ENCODE data around the gene NRG3. TPM values are rescaled to one million over a fixed set of nuclear protein-coding genes. Genes with fewer than 3 reads are reported as not detected.

The NRG3 gene
- polyA plus RNA-seq, 2 donors = 0.01 to 0.04 TPM

GRCh38 chr10:82924711-82925110 lies 1049.7 kb downstream of the NRG3 start:
- WGBS, 2 donors = 77 to 93% methylated on average over 1 of the region's 1 CpG
- H3K36me3 ChIP-seq (ENCODE audit: control insufficient read depth in 2 of 2, insufficient read depth in 2 of 2, low read length in 1 of 2) = no peaks in the 10 kb centered on the region
- H3K27ac ChIP-seq (ENCODE audit: low read depth in 2 of 2, low read length in 1 of 2) = no peak overlapping the region
- H3K4me3 ChIP-seq (ENCODE audit: low read depth in 1 of 2, low read length in 2 of 2) = no peak overlapping the region
- no peaks in the 10 kb centered on the region for H3K27me3 ChIP-seq (ENCODE audit: control insufficient read depth in 1 of 2, insufficient read depth in 2 of 2, low read length in 2 of 2)
- H3K4me1 ChIP-seq (ENCODE audit: control insufficient read depth in 2 of 2, insufficient read depth in 2 of 2, low read length in 1 of 2) = no peaks in the 10 kb centered on the region
- H3K9me3 ChIP-seq (ENCODE audit: control insufficient read depth in 2 of 2, insufficient read depth in 1 of 2, low read depth in 1 of 2, low read length in 1 of 2) = no peaks in the 10 kb centered on the region

GRCh38 chr10:82925547-82925946 lies 1050.6 kb downstream of the NRG3 start:
- Histone ChIP-seq H3K27ac (ENCODE audit: low read depth in 2 of 2, low read length in 1 of 2) (no peak overlapping the region), H3K36me3 (ENCODE audit: control insufficient read depth in 2 of 2, insufficient read depth in 2 of 2, low read length in 1 of 2) (no peaks in the 10 kb centered on the region), H3K27me3 (ENCODE audit: control insufficient read depth in 1 of 2, insufficient read depth in 2 of 2, low read length in 2 of 2) (no peaks in the 10 kb centered on the region), H3K9me3 (ENCODE audit: control insufficient read depth in 2 of 2, insufficient read depth in 1 of 2, low read depth in 1 of 2, low read length in 1 of 2) (no peaks in the 10 kb centered on the region), H3K4me3 (ENCODE audit: low read depth in 1 of 2, low read length in 2 of 2) (no peak overlapping the region), H3K4me1 (ENCODE audit: control insufficient read depth in 2 of 2, insufficient read depth in 2 of 2, low read length in 1 of 2) (no peaks in the 10 kb centered on the region)
- WGBS, 2 donors = 55 to 66% methylated on average over 3 of the region's 3 CpGs

DNA sequence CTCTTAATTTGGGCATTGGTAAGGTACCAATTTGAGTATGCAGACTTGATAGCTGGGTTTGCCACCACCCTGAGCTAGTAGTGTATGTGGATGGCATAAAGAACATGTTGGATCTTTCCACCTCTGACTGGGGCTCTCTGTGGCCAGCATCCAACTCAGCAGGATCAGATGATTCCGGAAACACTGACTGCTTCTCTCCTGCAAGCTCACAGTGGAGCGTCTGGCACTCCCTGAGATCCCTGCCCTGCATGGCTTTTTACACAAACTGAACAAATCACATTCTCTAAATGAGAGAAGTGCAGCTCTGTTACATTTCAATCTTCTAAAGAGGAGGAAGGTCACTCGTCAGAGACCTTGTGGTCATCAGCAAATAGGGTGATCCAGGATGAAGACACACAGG lies 1057.5 kb downstream of the NRG3 start:
- H3K36me3 ChIP-seq (ENCODE audit: control insufficient read depth in 2 of 2, insufficient read depth in 2 of 2, low read length in 1 of 2) = no peaks in the 10 kb centered on the region
- H3K9me3 ChIP-seq (ENCODE audit: control insufficient read depth in 2 of 2, insufficient read depth in 1 of 2, low read depth in 1 of 2, low read length in 1 of 2) = no peaks in the 10 kb centered on the region
- H3K27ac ChIP-seq (ENCODE audit: low read depth in 2 of 2, low read length in 1 of 2) = no peak overlapping the region
- H3K4me3 ChIP-seq (ENCODE audit: low read depth in 1 of 2, low read length in 2 of 2) = no peak overlapping the region
- 69 to 86% methylated on average over 3 of the region's 3 CpGs for WGBS, 2 donors
- no peaks in the 10 kb centered on the region for H3K4me1 ChIP-seq (ENCODE audit: control insufficient read depth in 2 of 2, insufficient read depth in 2 of 2, low read length in 1 of 2)
- no peaks in the 10 kb centered on the region for H3K27me3 ChIP-seq (ENCODE audit: control insufficient read depth in 1 of 2, insufficient read depth in 2 of 2, low read length in 2 of 2)

- Histone ChIP-seq H3K4me3 (ENCODE audit: low read depth in 1 of 2, low read length in 2 of 2) (no peak overlapping the region), H3K36me3 (ENCODE audit: control insufficient read depth in 2 of 2, insufficient read depth in 2 of 2, low read length in 1 of 2) (no peaks in the 10 kb centered on the region), H3K27me3 (ENCODE audit: control insufficient read depth in 1 of 2, insufficient read depth in 2 of 2, low read length in 2 of 2) (no peaks in the 10 kb centered on the region), H3K27ac (ENCODE audit: low read depth in 2 of 2, low read length in 1 of 2) (no peak overlapping the region), H3K9me3 (ENCODE audit: control insufficient read depth in 2 of 2, insufficient read depth in 1 of 2, low read depth in 1 of 2, low read length in 1 of 2) (no peaks in the 10 kb centered on the region), H3K4me1 (ENCODE audit: control insufficient read depth in 2 of 2, insufficient read depth in 2 of 2, low read length in 1 of 2) (no peaks in the 10 kb centered on the region)
- 72 to 73% methylated on average over 2 of the region's 2 CpGs for WGBS, 2 donors
Observed at GRCh38 chr10:82934429-82934828, 1059.4 kb downstream of the NRG3 start.

DNA sequence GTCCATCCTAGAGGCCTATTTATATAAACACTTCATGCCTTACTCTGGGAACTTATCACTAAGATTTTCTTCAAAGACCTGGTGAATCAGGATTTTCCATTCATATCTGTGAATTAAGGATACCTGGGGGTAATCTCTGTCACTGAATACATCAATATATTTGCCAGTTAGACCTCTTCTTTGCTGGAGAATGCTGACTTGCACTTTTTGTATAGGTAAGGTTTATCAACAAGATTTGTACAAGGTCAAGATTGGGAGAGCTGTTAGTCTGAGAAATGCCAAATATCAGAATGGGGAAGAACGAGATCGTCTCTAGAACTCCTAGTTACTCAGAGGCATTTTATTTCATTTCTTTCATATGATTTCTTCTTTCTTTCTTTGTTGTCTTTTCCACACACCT lies 1060.0 kb downstream of the NRG3 start:
- no peak overlapping the region for H3K4me3 ChIP-seq (ENCODE audit: low read depth in 1 of 2, low read length in 2 of 2)
- no peaks in the 10 kb centered on the region for H3K4me1 ChIP-seq (ENCODE audit: control insufficient read depth in 2 of 2, insufficient read depth in 2 of 2, low read length in 1 of 2)
- H3K27ac ChIP-seq (ENCODE audit: low read depth in 2 of 2, low read length in 1 of 2) = no peak overlapping the region
- H3K9me3 ChIP-seq (ENCODE audit: control insufficient read depth in 2 of 2, insufficient read depth in 1 of 2, low read depth in 1 of 2, low read length in 1 of 2) = no peaks in the 10 kb centered on the region
- H3K36me3 ChIP-seq (ENCODE audit: control insufficient read depth in 2 of 2, insufficient read depth in 2 of 2, low read length in 1 of 2) = no peaks in the 10 kb centered on the region
- no peaks in the 10 kb centered on the region for H3K27me3 ChIP-seq (ENCODE audit: control insufficient read depth in 1 of 2, insufficient read depth in 2 of 2, low read length in 2 of 2)
- 84 to 94% methylated on average over 2 of the region's 2 CpGs for WGBS, 2 donors

GRCh38 chr10:82938331-82938730 lies 1063.3 kb downstream of the NRG3 start:
- Histone ChIP-seq H3K27ac (ENCODE audit: low read depth in 2 of 2, low read length in 1 of 2) (no peak overlapping the region), H3K4me1 (ENCODE audit: control insufficient read depth in 2 of 2, insufficient read depth in 2 of 2, low read length in 1 of 2) (no peaks in the 10 kb centered on the region), H3K27me3 (ENCODE audit: control insufficient read depth in 1 of 2, insufficient read depth in 2 of 2, low read length in 2 of 2) (no peaks in the 10 kb centered on the region), H3K4me3 (ENCODE audit: low read depth in 1 of 2, low read length in 2 of 2) (no peak overlapping the region), H3K9me3 (ENCODE audit: control insufficient read depth in 2 of 2, insufficient read depth in 1 of 2, low read depth in 1 of 2, low read length in 1 of 2) (no peaks in the 10 kb centered on the region), H3K36me3 (ENCODE audit: control insufficient read depth in 2 of 2, insufficient read depth in 2 of 2, low read length in 1 of 2) (no peaks in the 10 kb centered on the region)
- 57 to 72% methylated on average over 4 of the region's 4 CpGs for WGBS, 2 donors

DNA sequence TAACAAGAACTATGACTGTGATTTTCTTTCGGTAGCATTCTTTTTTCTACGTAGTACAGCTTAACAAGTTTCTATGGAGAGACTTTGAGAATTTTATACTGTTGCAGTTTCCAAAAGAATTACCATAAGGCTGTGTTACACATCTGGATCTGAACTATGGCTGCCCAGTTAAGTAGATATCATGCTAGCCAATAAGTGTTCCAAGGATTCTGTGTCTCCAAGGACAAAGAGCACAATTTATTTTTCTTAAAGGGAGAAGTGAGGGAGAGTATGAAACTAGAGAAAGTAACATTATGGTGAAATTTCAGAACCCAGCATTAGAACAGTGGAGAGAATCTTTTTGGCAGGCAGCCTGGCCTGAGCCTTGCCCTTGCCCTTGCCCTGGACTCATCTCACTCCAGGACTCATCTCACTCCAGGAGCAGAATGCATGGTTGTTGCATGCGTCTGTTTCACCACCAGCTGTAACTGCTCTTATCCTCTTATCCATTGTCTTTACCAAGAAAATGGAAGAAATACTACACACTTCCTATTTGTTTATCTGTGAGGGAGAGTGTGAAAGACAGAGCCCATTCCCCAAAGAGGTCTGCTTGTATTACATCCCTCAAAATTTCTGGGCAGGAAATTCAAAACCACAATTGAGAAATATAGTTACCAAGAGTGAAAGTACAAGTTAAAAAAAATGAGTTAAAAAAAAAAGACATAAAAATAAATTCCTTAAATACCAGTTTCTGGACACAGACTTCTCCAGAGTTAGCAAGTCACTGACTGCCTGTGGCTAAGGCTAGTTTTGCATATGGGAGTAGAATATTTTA lies 1067.5 kb downstream of the NRG3 start:
- H3K4me3 ChIP-seq (ENCODE audit: low read depth in 1 of 2, low read length in 2 of 2) = no peak overlapping the region
- H3K4me1 ChIP-seq (ENCODE audit: control insufficient read depth in 2 of 2, insufficient read depth in 2 of 2, low read length in 1 of 2) = no peaks in the 10 kb centered on the region
- 77 to 83% methylated on average over 3 of the region's 3 CpGs for WGBS, 2 donors
- H3K9me3 ChIP-seq (ENCODE audit: control insufficient read depth in 2 of 2, insufficient read depth in 1 of 2, low read depth in 1 of 2, low read length in 1 of 2) = no peaks in the 10 kb centered on the region
- H3K27me3 ChIP-seq (ENCODE audit: control insufficient read depth in 1 of 2, insufficient read depth in 2 of 2, low read length in 2 of 2) = no peaks in the 10 kb centered on the region
- H3K27ac ChIP-seq (ENCODE audit: low read depth in 2 of 2, low read length in 1 of 2) = no peak overlapping the region
- no peaks in the 10 kb centered on the region for H3K36me3 ChIP-seq (ENCODE audit: control insufficient read depth in 2 of 2, insufficient read depth in 2 of 2, low read length in 1 of 2)

- Histone ChIP-seq H3K27ac (ENCODE audit: low read depth in 2 of 2, low read length in 1 of 2) (no peak overlapping the region), H3K36me3 (ENCODE audit: control insufficient read depth in 2 of 2, insufficient read depth in 2 of 2, low read length in 1 of 2) (no peaks in the 10 kb centered on the region), H3K27me3 (ENCODE audit: control insufficient read depth in 1 of 2, insufficient read depth in 2 of 2, low read length in 2 of 2) (no peaks in the 10 kb centered on the region), H3K4me1 (ENCODE audit: control insufficient read depth in 2 of 2, insufficient read depth in 2 of 2, low read length in 1 of 2) (no peaks in the 10 kb centered on the region), H3K9me3 (ENCODE audit: control insufficient read depth in 2 of 2, insufficient read depth in 1 of 2, low read depth in 1 of 2, low read length in 1 of 2) (no peaks in the 10 kb centered on the region), H3K4me3 (ENCODE audit: low read depth in 1 of 2, low read length in 2 of 2) (no peak overlapping the region)
- 60 to 63% methylated on average over 3 of the region's 3 CpGs for WGBS, 2 donors
Observed at GRCh38 chr10:82943142-82943541, 1068.1 kb downstream of the NRG3 start.

- 77 to 78% methylated on average over 2 of the region's 2 CpGs for WGBS, 2 donors
- no peaks in the 10 kb centered on the region for H3K4me1 ChIP-seq (ENCODE audit: control insufficient read depth in 2 of 2, insufficient read depth in 2 of 2, low read length in 1 of 2)
- no peaks in the 10 kb centered on the region for H3K27me3 ChIP-seq (ENCODE audit: control insufficient read depth in 1 of 2, insufficient read depth in 2 of 2, low read length in 2 of 2)
- H3K4me3 ChIP-seq (ENCODE audit: low read depth in 1 of 2, low read length in 2 of 2) = no peak overlapping the region
- no peak overlapping the region for H3K27ac ChIP-seq (ENCODE audit: low read depth in 2 of 2, low read length in 1 of 2)
- H3K9me3 ChIP-seq (ENCODE audit: control insufficient read depth in 2 of 2, insufficient read depth in 1 of 2, low read depth in 1 of 2, low read length in 1 of 2) = no peaks in the 10 kb centered on the region
- no peaks in the 10 kb centered on the region for H3K36me3 ChIP-seq (ENCODE audit: control insufficient read depth in 2 of 2, insufficient read depth in 2 of 2, low read length in 1 of 2)
Observed at GRCh38 chr10:82949816-82950575, 1075.0 kb downstream of the NRG3 start.

Measured in esophagus (tissue), 2 donors.